Measurements from ENCODE around the gene CERS6.
"Not testable (repeated sequence)": the region's sequence is repeated elsewhere in the genome, so short reads cannot be mapped to it uniquely, and the experiment has no call there.

Gene CERS6

DNA sequence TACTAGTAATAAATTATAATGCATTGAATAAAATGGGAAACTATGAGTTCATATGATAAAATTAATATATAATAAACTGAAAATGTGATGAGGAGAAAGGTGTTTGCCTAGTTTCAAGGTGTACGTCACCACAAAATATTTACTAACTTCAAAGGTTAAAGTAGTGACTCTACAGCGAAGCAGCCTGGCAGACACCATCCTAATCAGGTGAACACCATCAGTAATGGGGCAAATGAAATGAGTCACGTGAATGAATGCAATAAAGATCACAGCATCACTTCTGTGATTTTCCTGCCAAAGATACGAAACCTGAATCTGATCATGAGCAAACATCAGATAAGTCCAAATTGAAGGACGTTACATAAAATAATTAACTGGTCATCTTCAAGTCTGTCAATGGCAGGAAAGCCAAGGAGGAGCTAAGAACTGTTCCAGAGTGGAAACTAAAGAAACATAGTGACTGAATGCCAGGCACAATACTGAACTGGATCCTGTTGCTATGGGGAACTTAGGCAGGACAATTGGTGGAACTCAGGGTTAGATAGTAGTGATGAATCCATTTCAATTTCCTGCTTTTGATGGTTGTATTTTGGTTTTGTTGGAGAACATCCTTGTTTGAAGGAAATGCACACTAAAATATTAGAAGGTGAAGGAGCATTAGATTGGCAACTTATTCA, 334.3 kb downstream of the CERS6 start:
- Histone ChIP-seq H3K27ac (no peak overlapping the region), H3K36me3 (no peaks in the 10 kb centered on the region), H3K4me3 (ENCODE audit: low read depth, low read length) (no peak overlapping the region), H3K9me3 (ENCODE audit: severe bottlenecking) (no peaks in the 10 kb centered on the region), H3K27me3 (ENCODE audit: insufficient read depth, low read depth, severe bottlenecking) (no peaks in the 10 kb centered on the region)
- DNase-seq, result no peak
- TF ChIP-seq, protein P1, sequence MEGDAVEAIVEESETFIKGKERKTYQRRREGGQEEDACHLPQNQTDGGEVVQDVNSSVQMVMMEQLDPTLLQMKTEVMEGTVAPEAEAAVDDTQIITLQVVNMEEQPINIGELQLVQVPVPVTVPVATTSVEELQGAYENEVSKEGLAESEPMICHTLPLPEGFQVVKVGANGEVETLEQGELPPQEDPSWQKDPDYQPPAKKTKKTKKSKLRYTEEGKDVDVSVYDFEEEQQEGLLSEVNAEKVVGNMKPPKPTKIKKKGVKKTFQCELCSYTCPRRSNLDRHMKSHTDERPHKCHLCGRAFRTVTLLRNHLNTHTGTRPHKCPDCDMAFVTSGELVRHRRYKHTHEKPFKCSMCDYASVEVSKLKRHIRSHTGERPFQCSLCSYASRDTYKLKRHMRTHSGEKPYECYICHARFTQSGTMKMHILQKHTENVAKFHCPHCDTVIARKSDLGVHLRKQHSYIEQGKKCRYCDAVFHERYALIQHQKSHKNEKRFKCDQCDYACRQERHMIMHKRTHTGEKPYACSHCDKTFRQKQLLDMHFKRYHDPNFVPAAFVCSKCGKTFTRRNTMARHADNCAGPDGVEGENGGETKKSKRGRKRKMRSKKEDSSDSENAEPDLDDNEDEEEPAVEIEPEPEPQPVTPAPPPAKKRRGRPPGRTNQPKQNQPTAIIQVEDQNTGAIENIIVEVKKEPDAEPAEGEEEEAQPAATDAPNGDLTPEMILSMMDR (IDR thresholded peaks at IDR 0.05; ENCODE audit: low read depth, low read length), result no peak

DNA sequence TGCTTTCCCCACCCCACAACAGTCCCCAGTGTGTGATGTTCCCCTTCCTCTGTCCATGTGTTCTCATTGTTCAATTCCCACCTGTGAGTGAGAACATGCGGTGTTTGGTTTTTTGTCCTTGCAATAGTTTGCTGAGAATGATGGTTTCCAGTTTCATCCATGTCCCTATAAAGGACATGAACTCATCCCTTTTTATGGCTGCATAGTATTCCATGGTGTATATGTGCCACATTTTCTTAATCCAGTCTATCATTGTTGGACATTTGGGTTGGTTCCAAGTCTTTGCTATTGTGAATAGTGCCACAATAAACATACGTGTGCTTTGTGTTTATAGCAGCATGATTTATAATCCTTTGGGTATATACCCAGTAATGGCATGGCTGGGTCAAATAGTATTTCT, 335.1 kb downstream of the CERS6 start:
- DNase-seq; H3K27ac ChIP-seq; H3K36me3 ChIP-seq; H3K27me3 ChIP-seq (ENCODE audit: insufficient read depth, low read depth, severe bottlenecking); H3K4me3 ChIP-seq (ENCODE audit: low read depth, low read length); H3K9me3 ChIP-seq (ENCODE audit: severe bottlenecking): not testable (repeated sequence)

DNA sequence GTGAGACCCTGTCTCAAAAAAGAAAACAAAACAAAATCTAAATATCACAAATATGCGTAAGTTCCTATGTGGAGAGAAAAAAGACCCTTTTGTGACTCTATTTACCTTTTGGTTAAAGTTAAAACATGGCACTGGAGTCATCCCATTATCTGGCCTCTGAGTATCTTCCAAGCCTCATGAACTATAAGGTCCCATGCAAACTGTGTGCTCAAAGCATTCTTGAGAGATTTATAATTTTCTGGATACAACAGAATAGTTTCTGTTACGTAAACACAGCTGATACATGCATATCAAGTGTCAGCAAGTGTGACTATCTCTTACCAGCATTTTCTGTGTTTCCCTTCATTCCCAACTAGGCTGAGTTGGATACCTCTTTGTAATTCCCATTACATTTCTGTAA, 337.5 kb downstream of the CERS6 start:
- no peak for DNase-seq
- H3K4me3 ChIP-seq (ENCODE audit: low read depth, low read length), result no peak overlapping the region
- H3K9me3 ChIP-seq (ENCODE audit: severe bottlenecking), result no peaks in the 10 kb centered on the region
- no peaks in the 10 kb centered on the region for H3K27me3 ChIP-seq (ENCODE audit: insufficient read depth, low read depth, severe bottlenecking)
- no peak overlapping the region for H3K27ac ChIP-seq
- no peaks in the 10 kb centered on the region for H3K36me3 ChIP-seq
- TF ChIP-seq, protein P1 (IDR thresholded peaks at IDR 0.05; ENCODE audit: low read depth, low read length), result no peak

DNA sequence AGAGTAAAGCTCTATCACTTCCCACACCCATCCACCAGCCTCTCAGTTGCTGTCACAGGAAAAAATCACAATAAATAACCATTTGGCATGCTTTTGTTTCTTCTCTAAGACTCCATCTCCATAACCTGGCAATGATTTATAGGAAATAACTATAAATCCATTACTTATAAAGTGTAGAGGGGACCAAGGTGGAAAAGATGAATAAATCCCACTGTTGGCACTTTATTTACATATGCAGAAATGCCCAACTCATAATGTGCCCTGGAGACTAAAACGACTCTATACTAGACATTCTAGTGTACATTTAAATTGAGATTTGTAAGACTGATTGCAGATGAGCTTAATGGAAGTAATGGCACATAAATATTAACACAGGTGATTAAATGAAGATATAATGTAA, 338.9 kb downstream of the CERS6 start:
- Histone ChIP-seq H3K9me3 (ENCODE audit: severe bottlenecking) (no peaks in the 10 kb centered on the region), H3K4me3 (ENCODE audit: low read depth, low read length) (no peak overlapping the region), H3K36me3 (no peaks in the 10 kb centered on the region), H3K27me3 (ENCODE audit: insufficient read depth, low read depth, severe bottlenecking) (no peaks in the 10 kb centered on the region), H3K27ac (no peak overlapping the region)
- TF ChIP-seq, protein P1 (IDR thresholded peaks at IDR 0.05; ENCODE audit: low read depth, low read length), result no peak
- no peak for DNase-seq

DNA sequence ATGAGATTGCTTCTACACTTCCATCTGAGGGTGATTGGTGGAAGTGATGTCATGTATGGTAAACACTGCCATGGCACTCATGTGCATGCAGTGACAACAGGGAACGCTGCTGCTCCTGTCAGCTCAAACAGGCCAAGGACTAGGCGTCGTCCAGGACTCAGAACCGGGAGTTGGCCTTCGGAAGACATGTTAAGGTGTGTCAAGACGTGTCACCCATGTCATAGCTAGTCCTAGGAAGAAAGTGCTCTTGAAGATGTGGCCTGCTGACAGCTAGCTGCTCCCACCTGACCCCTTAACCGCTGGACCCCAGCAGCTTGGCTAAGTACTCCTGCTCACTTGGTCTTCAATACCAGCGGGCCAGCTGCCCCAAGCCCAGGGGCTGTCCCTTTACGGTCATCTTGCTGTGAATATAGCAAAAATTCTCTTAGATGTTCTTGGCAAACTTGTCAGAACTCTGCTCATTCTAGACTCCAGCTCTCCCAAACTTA, 340.1 kb downstream of the CERS6 start:
- H3K27me3 ChIP-seq (ENCODE audit: insufficient read depth, low read depth, severe bottlenecking), result no peaks in the 10 kb centered on the region
- H3K27ac ChIP-seq, result no peak overlapping the region
- no peak overlapping the region for H3K4me3 ChIP-seq (ENCODE audit: low read depth, low read length)
- no peaks in the 10 kb centered on the region for H3K36me3 ChIP-seq
- no peak for DNase-seq
- TF ChIP-seq, protein P1 (IDR thresholded peaks at IDR 0.05; ENCODE audit: low read depth, low read length), result no peak
- no peaks in the 10 kb centered on the region for H3K9me3 ChIP-seq (ENCODE audit: severe bottlenecking)

DNA sequence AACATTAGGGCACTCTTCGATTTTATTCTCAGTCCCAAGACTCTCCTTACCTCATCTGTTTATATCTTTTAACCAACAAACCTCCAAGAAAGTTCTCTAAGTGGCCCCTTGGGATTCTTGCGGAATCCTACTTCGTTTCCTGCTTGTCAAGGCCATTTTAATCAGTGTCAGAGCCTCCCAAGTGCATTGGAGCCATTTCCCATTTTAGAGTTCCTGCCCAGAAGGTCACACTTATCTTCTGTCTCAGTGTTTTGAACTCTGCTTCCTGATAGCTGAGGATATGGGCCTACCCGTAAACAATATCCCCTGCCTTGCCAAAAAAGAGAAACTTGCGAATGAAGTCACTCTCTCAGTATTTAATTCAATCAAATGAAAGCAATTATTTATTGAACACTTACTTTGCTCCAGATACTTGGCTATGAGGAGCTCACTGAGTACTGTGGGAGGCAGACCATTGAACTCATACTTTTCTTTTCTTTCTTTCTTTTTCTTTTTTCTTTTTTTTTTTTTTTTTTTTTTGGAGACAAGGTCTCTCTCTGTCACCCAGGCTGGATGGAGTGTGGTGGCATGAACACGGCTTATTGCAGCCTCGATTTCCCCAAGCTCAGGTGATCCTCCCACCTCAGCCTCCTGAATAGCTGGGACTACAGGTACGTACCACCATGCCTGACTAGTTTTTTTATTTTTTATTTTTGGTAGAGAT, 340.7 kb downstream of the CERS6 start:
- DNase-seq, result no peak
- Histone ChIP-seq H3K4me3 (ENCODE audit: low read depth, low read length) (no peak overlapping the region), H3K36me3 (no peaks in the 10 kb centered on the region), H3K27me3 (ENCODE audit: insufficient read depth, low read depth, severe bottlenecking) (no peaks in the 10 kb centered on the region), H3K27ac (no peak overlapping the region), H3K9me3 (ENCODE audit: severe bottlenecking) (no peaks in the 10 kb centered on the region)
- TF ChIP-seq, protein P1 (IDR thresholded peaks at IDR 0.05; ENCODE audit: low read depth, low read length), result no peak
